Activated naive CD4-positive, alpha-beta T cell treated with anti-CD3 and anti-CD28 coated beads, Interleukin-2, amount 50 U/mL, for 16 hours (primary cell): ENCODE measurements around the gene ZSWIM6.
"Not testable (repeated sequence)": the region's sequence is repeated elsewhere in the genome, so short reads cannot be mapped to it uniquely, and the experiment has no call there.

Source experiments
- DNase-seq: peaks from one replicate; pipeline ENCODE4 v3.0.0-alpha.2; 2020

Gene ZSWIM6

GRCh38 chr5:61409568-61409967 lies 77.5 kb downstream of the ZSWIM6 start:
- DNase-seq = no peak

- no peak for DNase-seq
Measured at GRCh38 chr5:61410811-61411210, 78.8 kb downstream of the ZSWIM6 start.

GRCh38 chr5:61412361-61412760 lies 80.3 kb downstream of the ZSWIM6 start:
- DNase-seq = no peak

GRCh38 chr5:61413205-61413604 lies 81.1 kb downstream of the ZSWIM6 start:
- DNase-seq = not testable (repeated sequence)

GRCh38 chr5:61414806-61415205 lies 82.7 kb downstream of the ZSWIM6 start:
- DNase-seq = no peak

GRCh38 chr5:61416010-61416409 lies 84.0 kb downstream of the ZSWIM6 start:
- DNase-seq = no peak

- no peak for DNase-seq
Measured at GRCh38 chr5:61416420-61416819, 84.4 kb downstream of the ZSWIM6 start.

GRCh38 chr5:61417340-61417739 lies 85.3 kb downstream of the ZSWIM6 start:
- no peak for DNase-seq

- no peak for DNase-seq
Measured at GRCh38 chr5:61417851-61418250, 85.8 kb downstream of the ZSWIM6 start.

GRCh38 chr5:61419106-61419505 lies 87.0 kb downstream of the ZSWIM6 start:
- DNase-seq = no peak

GRCh38 chr5:61420016-61420415 lies 88.0 kb downstream of the ZSWIM6 start:
- DNase-seq = no peak

- DNase-seq = not testable (repeated sequence)
Measured at GRCh38 chr5:61421262-61421661, 89.2 kb downstream of the ZSWIM6 start.

- no peak for DNase-seq
Measured at GRCh38 chr5:61423487-61424145, 91.6 kb downstream of the ZSWIM6 start.

- DNase-seq = no peak
Measured at GRCh38 chr5:61425918-61426317, 93.9 kb downstream of the ZSWIM6 start.

GRCh38 chr5:61429906-61430305 lies 97.8 kb downstream of the ZSWIM6 start:
- no peak for DNase-seq

- DNase-seq = no peak
Measured at GRCh38 chr5:61431923-61432620, 100.0 kb downstream of the ZSWIM6 start.

GRCh38 chr5:61435368-61435767 lies 103.3 kb downstream of the ZSWIM6 start:
- no peak for DNase-seq

GRCh38 chr5:61438298-61438970 lies 106.4 kb downstream of the ZSWIM6 start:
- no peak for DNase-seq

GRCh38 chr5:61440086-61440485 lies 108.0 kb downstream of the ZSWIM6 start:
- DNase-seq = no peak

- DNase-seq = no peak
Measured at GRCh38 chr5:61440596-61440995, 108.5 kb downstream of the ZSWIM6 start.

- DNase-seq = no peak
Measured at GRCh38 chr5:61441742-61442141, 109.7 kb downstream of the ZSWIM6 start.

GRCh38 chr5:61447780-61448495 lies 115.9 kb downstream of the ZSWIM6 start:
- no peak for DNase-seq

GRCh38 chr5:61449804-61450492 lies 117.9 kb downstream of the ZSWIM6 start:
- no peak for DNase-seq
